ENCODE data around the gene MRPS7.

- TF ChIP-seq CTCF (IDR thresholded peaks at IDR 0.05) (no peak), POLR2AphosphoS5 (IDR thresholded peaks at IDR 0.05) (no peak), POLR2A (IDR thresholded peaks at IDR 0.05) (no peak), EP300 (IDR thresholded peaks at IDR 0.05) (no peak)
These were observed 5.4 kb downstream of the MRPS7 start for GRCh38 chr17:75267153-75267410.

All from stomach (tissue), 4 donors.